GM21825 (cell line): ENCODE results near the gene SLC41A1.

Source experiments
- ATAC-seq: cut with Tn5 transposase; IDR thresholded peaks from one replicate; pipeline ENCODE4 v1.9.1; 2021; ENCODE audit warnings: mild to moderate bottlenecking, moderate library complexity; ENCODE audit not compliant: unreplicated experiment

The SLC41A1 gene

DNA sequence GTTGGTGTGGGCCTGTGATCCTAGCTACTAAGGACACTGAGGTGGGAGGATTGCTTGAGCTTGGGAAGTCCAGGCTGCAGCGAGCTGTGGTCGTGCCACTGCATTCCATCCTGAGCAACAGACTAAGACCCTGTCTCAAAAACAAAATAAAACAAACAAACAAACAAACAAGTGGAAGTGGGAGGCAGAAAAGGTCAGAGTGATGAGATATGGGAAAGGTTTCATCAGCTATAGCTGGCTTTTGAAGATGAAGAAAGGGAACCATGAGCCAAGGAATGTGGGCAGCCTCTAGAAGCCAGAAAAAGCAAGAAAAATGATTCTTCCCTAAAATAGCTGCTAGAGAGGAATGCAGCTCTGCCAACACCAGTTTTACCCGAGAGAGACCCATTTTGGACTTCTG, 52.4 kb downstream of the SLC41A1 start:
- no peak for ATAC-seq

DNA sequence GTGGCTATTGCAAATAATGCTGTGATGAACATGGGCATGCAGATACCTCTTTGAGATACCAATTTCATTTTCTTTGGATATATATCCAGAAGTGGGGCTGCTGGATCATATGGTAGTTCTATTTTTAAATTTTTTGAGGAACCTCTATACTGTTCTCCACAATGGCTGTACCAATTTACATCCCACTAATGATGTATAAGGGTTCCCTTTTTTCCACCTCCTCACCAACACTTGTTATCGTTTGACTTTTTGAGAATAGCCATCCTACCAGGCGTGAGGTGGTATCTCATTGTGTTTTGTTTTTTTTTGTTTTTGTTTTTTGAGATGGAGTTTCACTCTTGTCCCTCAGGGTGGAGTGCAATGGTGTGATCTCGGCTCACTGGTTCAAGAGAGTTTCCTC, 56.4 kb downstream of the SLC41A1 start:
- no peak for ATAC-seq

DNA sequence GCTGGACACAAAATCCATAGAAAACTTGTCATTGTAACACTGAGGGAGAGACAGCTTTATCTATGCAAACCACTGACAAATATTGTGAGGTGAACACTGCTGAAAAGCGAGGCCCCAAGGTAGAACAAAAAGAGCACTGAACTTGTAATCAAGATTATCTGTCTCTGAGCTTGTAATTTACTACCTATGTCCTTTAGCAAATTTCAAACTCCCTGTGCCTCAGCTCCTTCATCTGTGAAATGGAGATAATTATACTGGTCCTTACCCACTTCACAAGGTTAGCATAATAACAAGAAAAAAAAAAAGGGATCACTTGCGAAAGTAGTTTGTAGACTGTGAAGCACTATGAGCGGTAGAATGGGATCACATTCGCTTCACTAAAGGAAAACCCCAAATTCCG, 58.1 kb downstream of the SLC41A1 start:
- ATAC-seq: no peak

DNA sequence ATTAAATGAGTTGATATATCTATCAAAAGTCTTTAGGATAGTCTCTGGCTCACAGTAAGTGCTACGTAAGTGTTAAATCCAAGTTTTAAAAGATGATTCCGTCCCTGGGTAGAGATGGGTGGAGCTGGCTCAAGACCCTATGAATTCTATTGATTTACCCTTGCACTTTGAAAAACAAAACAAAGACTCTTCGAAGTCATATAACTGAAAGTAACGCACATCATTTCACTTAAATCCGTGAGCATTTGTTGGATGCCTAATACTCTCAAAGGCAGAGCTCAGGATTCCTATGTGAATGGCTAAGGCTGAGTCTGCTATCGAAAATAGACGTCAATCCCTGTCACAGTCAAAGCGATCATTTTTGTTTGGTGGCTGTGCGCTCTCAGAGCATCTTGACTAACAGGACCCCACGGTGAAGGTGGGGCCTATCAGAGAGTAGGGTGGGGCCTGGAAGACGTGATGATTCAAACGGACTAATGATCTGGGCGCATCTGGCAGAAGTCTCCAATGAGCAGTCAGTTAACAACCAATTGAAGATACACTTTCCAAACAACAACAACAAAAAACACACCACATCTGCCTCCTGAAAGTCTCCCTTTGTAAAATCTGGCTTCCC, 61.9 kb downstream of the SLC41A1 start:
- no peak for ATAC-seq

DNA sequence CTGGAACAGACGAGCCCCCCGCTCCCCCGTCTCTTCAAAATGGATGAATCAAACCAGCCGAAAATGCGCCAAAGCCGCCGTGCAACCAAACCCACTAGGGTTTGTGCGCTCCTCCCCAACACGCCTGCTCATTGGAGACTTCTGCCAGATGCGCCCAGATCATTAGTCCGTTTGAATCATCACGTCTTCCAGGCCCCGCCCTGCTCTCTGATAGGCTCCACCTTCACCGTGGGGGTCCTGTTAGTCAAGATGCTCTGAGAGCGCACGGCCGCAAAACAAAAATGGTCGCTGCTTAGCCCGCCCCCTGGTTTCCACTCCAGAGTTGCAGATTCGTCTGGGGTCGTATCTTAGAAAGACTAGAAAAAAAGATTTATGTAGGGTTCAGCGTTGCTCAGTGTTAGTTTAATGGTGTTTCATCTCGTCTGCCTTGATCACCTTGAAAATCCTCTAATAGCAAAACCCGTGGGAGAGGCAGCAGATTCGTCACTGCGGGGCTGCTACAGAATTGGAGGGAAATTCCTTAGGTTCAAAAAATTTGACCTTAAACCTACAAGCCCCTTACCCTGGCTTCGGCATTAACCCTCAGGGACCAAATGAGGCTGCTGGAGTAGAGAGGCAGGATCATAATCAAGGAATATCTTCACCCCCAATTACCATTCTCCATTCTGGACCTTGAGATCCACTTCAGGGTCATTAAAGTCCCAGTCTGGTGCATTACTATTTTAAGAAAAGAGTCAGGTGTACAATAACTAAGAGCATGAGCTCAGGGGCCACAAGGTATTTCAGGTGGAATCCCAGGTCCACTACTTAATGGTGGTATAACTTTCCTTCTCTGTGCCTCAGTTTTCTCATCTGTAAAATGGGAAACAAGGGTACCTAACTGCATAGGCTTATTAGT, 62.6 kb downstream of the SLC41A1 start, which contains the start of gene NUCKS1:
Gene NUCKS1, minus strand, starts transcription at position 45 of the 898 bp plus-strand sequence. CDS start 209 bp downstream, outside the sequence.
- peak; percentile 79 for ATAC-seq

DNA sequence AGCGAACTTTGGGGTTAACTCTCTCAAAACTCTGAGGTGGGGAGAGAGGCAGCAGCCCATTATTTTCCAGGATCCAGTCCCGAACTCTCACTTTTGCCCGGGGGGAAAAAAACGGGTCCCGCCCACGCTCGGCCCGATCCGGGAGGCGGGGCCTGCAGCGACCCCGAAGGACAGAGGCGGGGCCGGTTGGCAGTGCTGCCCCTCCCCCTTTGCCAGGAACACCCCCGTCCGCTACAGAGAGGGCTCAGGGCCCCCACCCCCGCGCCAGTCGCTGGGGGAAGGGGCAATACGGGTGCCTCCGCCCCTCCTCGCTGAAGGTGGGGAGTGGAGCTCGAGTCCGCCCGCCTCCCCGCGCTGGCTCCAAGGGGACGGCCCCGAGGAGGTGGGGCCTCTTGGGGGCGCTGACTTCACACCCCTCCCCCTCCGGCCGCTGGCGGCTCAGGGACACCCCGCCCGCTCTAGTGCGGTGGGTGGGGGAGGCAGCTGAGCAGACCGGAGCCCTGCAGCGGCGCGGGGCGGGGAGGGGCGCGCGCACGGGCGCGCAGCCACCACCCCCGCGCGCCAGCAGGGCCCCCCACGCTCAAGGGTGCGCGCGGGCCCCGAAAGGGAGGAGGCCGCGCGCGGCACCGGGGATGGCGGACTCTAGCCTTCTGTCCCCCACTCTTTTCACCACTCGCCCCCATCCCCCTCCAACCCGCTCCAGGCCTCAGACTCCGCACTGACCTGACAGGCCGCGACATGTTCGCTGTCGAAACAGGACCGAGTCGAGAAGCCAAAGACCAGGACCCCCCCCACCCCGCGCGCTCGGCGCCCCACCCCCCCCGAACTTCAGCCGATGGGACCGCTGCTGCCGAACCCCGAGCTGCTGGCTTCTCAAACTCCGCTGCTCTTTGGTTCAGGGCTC, 63.5 kb downstream of the SLC41A1 start:
- ATAC-seq: peak; percentile 74

DNA sequence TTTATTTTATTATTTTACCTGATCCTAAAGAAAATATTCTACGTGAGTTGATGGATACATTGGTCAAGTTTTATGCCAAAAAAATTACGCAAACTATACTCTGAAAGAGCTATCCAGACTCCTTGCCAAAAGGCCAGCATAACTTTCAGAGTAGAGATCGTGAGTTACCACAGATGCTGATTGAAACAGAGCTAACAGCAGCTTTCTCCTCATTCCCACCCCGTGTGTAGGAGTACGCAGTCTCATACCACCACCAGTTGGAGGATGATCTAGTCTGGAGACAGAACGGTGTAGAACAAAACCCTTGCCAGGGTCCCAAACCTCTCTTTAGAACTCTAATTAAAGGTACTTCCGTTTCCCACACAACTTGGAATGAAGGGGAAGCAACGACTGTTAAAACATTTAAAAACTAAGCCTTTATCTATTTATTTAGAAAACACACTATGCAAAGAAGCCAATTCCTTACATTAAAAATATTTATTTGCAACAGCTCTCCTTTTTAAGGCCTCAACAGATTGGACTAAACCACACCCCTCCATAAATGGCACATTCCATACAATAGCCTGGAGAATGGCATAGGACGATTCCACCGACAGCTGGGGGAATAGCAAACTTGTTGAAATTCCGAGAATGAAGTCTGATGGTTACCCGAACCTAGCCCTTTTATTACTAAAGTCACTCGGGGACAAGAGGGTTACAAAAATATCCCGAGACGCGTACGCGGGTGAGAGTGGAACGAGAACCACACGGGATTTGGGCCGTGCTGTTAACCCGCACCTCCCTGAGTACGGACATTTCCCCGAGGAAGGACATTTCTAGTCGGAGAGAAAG, 64.4 kb downstream of the SLC41A1 start:
- ATAC-seq: peak; percentile 5

DNA sequence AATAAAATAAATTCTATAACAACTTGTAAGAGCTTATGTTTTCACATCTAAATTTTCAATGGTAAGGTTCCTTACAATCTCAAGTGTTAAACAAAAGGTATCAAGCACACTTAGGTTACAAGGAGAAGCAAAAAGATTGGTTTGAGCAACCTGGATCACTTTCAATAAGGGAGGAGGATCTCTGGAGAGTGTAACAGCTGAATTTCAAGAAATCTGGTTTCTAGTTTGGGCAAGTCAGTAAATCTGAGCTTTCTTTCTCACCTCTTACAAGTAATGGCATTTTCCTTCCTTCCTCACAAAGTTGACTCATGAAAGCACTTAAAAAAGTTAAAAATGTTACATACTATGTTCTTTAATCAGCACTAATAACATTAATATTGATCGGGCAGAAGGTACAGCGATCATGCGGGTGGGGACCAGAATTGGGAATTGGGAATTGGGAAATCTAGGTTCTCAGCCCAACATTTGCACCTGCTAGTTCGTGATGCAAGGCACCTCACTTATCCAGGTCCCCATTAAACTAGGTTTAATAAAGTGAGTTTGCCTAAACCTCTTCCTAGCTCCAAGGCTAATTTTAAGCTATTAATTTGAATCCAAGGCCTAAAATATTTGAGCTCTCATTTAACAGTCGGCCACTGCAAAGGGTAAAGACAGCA, 66.1 kb downstream of the SLC41A1 start:
- ATAC-seq: no peak

DNA sequence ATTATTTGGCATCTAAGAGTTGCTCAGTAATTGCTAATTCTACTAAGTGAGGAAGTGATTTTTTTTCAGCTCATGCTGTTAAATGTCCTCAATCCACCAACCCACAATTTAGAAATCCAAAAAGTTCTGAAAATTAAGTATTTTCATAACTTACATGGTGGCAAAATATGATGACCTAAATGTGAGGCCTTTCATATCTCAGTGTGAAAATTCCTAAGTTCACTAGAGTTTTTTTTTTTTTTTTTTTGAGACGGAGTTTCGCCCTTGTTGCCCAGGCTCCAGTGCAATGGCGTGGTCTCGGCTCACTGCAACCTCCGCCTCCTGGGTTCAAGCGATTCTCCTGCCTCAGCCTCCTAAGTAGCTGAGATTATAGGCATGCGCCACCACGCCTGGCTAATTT, 68.6 kb downstream of the SLC41A1 start:
- ATAC-seq: no peak

DNA sequence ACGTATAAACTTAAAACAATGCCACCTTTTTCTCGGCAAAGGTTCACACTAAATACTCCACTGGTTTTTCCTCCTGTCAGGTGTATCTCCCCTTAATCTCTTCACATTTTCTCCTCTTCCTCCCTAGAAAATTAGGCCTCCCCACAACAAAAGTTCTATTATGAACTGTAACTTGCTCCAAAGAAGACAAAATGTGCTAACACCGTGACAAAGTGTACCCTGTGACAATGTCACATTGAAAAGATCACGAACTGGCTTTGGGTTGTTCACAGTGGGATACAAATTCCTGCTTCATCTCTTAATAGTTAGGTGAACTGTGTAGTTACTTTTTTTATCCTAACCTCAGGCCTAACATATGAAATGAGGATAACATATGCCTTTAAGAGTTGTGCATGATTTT, 69.0 kb downstream of the SLC41A1 start:
- ATAC-seq: no peak

DNA sequence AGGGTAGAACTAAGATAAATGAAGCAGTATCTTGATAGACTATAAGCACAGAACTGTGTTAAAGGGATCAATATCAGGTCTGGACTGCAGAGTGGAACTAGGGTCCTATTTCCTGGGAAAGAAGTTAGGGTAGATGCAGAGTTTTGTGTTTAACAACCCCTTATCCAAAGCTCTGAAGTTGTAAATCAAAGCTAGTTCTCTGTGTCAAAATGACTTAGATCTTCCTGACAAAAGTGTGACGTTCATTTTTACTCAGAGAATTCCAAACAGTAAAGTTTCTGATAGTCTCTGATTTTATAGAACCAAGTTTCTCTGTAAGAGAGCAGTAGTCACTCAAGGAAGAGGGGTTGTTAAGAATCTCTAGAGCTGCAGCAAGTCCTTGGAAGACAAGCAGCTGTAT, 71.3 kb downstream of the SLC41A1 start:
- ATAC-seq: no peak

DNA sequence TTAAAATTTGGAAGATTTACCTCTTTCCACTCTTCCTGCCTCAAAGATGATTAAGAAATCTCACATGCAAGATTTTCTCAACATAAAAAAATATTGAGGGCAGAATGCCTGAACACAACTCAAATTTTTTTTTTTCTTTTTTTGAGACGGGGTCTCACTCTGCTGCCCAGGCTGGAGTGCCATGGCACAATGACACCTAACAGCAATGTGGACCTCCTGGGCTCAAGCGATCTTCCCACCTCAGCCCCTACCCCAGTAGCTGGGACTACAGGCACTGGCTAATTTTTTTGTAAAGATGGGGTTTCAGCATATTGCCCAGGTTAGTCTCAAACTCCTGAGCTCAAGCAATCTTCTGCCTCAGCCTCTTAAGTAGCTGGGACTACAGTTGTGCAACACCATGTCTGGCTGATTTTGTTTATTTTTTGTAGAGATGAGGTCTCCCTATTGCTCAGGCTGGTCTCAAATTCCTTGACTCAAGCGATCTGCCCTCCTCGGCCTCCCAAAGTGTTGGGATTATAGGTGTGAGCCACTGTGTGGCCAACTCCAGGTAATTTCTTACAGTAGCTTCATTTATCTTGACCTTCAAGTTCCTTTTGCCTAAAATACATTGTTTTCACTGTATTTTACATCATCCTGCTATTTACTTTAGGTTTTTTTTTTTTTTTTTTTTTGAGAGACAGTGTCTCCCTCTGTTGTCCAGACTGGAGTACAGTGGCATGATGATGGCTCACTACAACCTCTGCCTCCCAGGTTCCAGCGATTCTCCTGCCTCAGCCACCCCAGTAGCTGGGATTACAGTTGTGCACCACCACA, 73.4 kb downstream of the SLC41A1 start:
- no peak for ATAC-seq
